Sigmoid colon (tissue), 7 donors: ENCODE data around the gene VWA2. TPM values are rescaled to one million over a fixed set of nuclear protein-coding genes. Genes with fewer than 3 reads are reported as not detected.

Source experiments
- DNase-seq: peaks from one replicate; pipeline ENCODE4 v3.0.0-alpha.2; 2019
- H3K27ac ChIP-seq, 4 donors: fragments of 200-600 bp; sonication (generic); one replicate each; pipeline ENCODE4 v1.5.1; 2016 to 2019; ENCODE audit warnings: mild to moderate bottlenecking in 1 of 4
- H3K27me3 ChIP-seq, 3 donors: fragments of 200-600 bp; sonication (generic); one replicate each; pipeline ENCODE4 v1.5.1; 2019; ENCODE audit warnings: mild to moderate bottlenecking in 1 of 3
- H3K36me3 ChIP-seq, 4 donors: fragments of 200-600 bp; sonication (generic); one replicate each; pipeline ENCODE4 v1.5.1; 2016 to 2019
- H3K4me1 ChIP-seq, 4 donors: fragments of 200-600 bp; sonication (generic); one replicate each; pipeline ENCODE4 v1.5.1; 2017 to 2019
- H3K4me3 ChIP-seq, 4 donors: fragments of 200-600 bp; sonication (generic); one replicate each; pipeline ENCODE4 v1.5.1; 2017 to 2019; ENCODE audit warnings: mild to moderate bottlenecking in 2 of 4, moderate library complexity in 1 of 4
- H3K9me3 ChIP-seq, 4 donors: fragments of 200-600 bp in 3 of 4; sonication (generic) in 3 of 4; one replicate each; pipeline versions ENCODE4 v1.5.1 to v1.6.1; 2013 to 2019
- EP300 ChIP-seq, 4 donors: sonication (generic); formaldehyde crosslinking; IDR thresholded peaks; one replicate each; pipeline ENCODE4 v1.6.1; 2017; ENCODE audit warnings: antibody characterized with exemption in 4 of 4
- POLR2A ChIP-seq, 2 donors: fragments of 450-650 bp; IDR thresholded peaks; one replicate each; pipeline ENCODE4 v1.6.1; 2016; ENCODE audit warnings: antibody characterized with exemption in 2 of 2, mild to moderate bottlenecking in 2 of 2, moderate library complexity in 2 of 2
- POLR2AphosphoS5 ChIP-seq, 4 donors: sonication (generic); formaldehyde crosslinking; IDR thresholded peaks; one replicate each; pipeline ENCODE4 v1.6.1; 2017; ENCODE audit warnings: antibody characterized with exemption in 4 of 4
- WGBS, 2 donors: extraction: QIAGEN DNeasy Blood & Tissue Kit; methylation state at CpG; one replicate each; pipeline ENCODE4 v1.1.7; 2013; 5-methylcytosine and 5-hydroxymethylcytosine counted together
- intact Hi-C: fragments of 100-400 bp; cut with DNase I; formaldehyde crosslinking; loops from one replicate; pipeline ENCODE4 v1.15.1; 2023
- polyA plus RNA-seq, 3 donors: library from polyadenylated mRNA; stranded (reverse); fragments of 200-250 nt; gene quantifications; one replicate each; pipeline ENCODE4 v1.2.3, GENCODE V29; 2013
- total RNA-seq, 4 donors: library from RNA; depleted of rRNA; stranded (reverse); fragments of >200 nt; gene quantifications; one replicate each; pipeline ENCODE4 v1.1.0, GENCODE V29; 2016
- TF ChIP-seq, protein P1 (sequence below), 4 experiments: fragments of 450-650 bp in 3 of 4; fragments of 200-600 bp in 1 of 4; IDR thresholded peaks; one replicate each; pipeline ENCODE4 v1.5.1; 2016 to 2019; ENCODE audit warnings: antibody characterized with exemption in 4 of 4, mild to moderate bottlenecking in 3 of 4, moderate library complexity in 2 of 4
- donor health status: healthy with polysubstance abuse.
- donor health status: Bipolar disorder and iron deficiency.
- donor health status: healthy.

The VWA2 gene
- total and polyA plus RNA-seq, 7 donors = 0.23 to 1.3 (median 0.46) TPM; not detected in 3

DNA sequence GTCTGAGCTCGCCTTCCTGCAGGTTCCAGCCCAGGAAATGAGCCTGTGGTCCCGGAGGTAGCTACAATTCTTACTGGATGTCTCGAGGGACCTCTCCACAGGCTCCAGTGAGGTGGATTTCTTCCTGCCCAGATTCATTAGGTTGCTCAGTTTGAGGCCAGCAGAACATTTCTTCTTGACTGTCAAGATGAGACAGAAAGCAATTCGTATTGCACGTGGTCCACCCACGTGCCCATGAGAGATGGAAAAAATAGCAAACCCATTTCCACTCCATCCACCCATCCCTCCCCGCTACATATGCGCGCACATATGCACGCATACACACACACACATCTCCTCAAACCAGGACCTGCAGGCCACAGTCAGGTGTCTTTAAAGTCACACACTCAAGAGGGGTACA is 68.7 kb downstream of the VWA2 start:
- Histone ChIP-seq H3K36me3 (no peaks in the 10 kb centered on the region), H3K27me3 (no peaks in the 10 kb centered on the region), H3K9me3 (no peaks in the 10 kb centered on the region), H3K4me3 (no peak overlapping the region), H3K4me1 (peaks cover 0 to 17% (median 11%) of the 10 kb centered on the region in 4 donors), H3K27ac (no peak overlapping the region)
- intact Hi-C loops = no loop called here
- TF ChIP-seq, protein P1, sequence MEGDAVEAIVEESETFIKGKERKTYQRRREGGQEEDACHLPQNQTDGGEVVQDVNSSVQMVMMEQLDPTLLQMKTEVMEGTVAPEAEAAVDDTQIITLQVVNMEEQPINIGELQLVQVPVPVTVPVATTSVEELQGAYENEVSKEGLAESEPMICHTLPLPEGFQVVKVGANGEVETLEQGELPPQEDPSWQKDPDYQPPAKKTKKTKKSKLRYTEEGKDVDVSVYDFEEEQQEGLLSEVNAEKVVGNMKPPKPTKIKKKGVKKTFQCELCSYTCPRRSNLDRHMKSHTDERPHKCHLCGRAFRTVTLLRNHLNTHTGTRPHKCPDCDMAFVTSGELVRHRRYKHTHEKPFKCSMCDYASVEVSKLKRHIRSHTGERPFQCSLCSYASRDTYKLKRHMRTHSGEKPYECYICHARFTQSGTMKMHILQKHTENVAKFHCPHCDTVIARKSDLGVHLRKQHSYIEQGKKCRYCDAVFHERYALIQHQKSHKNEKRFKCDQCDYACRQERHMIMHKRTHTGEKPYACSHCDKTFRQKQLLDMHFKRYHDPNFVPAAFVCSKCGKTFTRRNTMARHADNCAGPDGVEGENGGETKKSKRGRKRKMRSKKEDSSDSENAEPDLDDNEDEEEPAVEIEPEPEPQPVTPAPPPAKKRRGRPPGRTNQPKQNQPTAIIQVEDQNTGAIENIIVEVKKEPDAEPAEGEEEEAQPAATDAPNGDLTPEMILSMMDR (IDR thresholded peaks at IDR 0.05) = no peak
- TF ChIP-seq POLR2A (IDR thresholded peaks at IDR 0.05) = no peak
- peak; percentile 26 for DNase-seq
- 79 to 88% methylated on average over 10 of the region's 10 CpGs for WGBS, 2 donors

DNA sequence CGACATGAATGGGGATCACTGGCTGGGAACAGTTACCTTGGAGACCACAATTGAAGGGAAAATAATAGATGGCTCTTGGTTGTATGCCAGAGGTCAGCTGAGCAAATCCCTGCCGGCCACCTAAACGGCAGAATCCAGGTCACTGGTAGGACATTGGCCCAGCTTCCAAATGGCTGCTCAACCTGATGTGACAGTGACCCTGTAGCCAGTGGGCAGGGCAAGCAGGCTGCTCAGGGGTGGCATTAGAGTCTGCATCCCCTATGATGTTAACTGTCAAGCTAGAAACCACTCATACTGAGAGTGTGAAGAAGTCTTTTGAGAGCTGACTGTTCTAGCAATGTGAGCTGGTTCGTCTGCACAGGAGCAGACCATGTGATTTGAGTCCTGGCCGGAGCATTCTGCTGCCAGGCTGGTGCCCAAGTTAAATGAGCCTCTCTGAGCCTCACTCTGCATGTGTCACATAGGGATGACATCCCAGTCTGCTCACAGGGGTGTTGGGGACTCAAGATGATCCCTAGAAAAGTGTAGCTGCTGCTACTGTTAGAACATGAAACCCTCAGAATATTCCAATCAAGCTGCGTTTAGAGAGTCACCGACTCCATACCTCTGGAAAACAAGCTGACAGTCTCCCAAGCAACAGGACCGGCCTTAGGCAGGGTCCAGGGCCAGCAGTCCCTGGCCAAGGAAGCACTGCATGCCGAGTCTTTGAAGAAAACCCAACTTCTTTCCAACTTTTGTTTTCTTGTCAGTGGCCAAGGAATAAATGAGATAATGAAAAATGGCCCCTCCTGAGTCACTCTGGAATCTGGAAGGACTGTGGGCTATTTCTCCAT is 69.7 kb downstream of the VWA2 start:
- H3K4me3 ChIP-seq = no peak overlapping the region
- H3K27ac ChIP-seq = no peak overlapping the region
- no peaks in the 10 kb centered on the region for H3K9me3 ChIP-seq
- intact Hi-C loops = no loop called here
- DNase-seq = peak; percentile 49
- 83 to 85% methylated on average over 9 of the region's 9 CpGs for WGBS, 2 donors
- H3K4me1 ChIP-seq = peaks cover 0 to 14% (median 11%) of the 10 kb centered on the region in 4 donors
- H3K27me3 ChIP-seq = no peaks in the 10 kb centered on the region
- no peak for TF ChIP-seq POLR2A (IDR thresholded peaks at IDR 0.05)
- TF ChIP-seq POLR2AphosphoS5 (IDR thresholded peaks at IDR 0.05) = no peak
- no peak for TF ChIP-seq EP300 (IDR thresholded peaks at IDR 0.05)
- TF ChIP-seq, protein P1 (IDR thresholded peaks at IDR 0.05) = no peak
- H3K36me3 ChIP-seq = no peaks in the 10 kb centered on the region

DNA sequence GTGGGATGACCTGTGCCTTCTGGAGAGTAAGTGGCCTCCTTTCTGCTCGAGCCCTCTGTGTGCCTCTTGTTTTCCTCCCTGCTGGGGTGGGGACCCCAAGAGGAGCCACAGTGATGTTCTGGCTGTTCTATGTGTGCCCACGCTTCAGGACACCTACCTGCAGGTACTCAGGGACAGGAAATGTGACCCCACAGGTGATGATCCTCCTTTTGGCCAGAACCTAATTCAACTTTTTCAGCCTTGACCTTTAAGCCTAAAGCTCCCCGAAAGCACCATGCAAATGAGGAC is 70.3 kb downstream of the VWA2 start:
- intact Hi-C loops = no loop called here
- Histone ChIP-seq H3K27me3 (no peaks in the 10 kb centered on the region), H3K9me3 (no peaks in the 10 kb centered on the region), H3K4me3 (no peak overlapping the region), H3K27ac (no peak overlapping the region), H3K4me1 (peaks cover 0 to 8% (median 8%) of the 10 kb centered on the region in 4 donors), H3K36me3 (no peaks in the 10 kb centered on the region)
- no peak for TF ChIP-seq POLR2AphosphoS5 (IDR thresholded peaks at IDR 0.05)
- no peak for TF ChIP-seq EP300 (IDR thresholded peaks at IDR 0.05)
- TF ChIP-seq POLR2A (IDR thresholded peaks at IDR 0.05) = no peak
- TF ChIP-seq, protein P1 (IDR thresholded peaks at IDR 0.05) = no peak
- WGBS, 2 donors = 81 to 85% methylated on average over 3 of the region's 3 CpGs
- DNase-seq = no peak

DNA sequence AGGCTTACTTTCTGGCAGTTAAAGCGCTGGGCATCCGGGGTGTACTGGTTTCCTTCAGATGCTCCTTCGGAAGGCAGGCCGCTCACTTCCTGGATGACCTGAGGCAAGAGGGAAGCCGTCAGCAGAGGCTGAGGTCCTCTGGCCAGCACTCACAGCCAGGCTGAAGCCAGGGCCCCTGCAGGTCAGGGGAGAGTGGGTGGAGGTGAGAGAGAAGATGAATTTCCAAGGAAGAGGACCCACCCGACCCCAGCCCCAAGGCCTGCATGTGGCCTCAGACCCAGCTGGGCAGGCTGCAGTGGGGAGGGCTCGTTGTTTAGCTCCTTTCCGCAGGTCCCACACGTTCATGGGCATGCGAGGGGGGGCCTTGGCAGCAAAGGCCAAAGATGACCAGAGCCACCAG is 71.3 kb downstream of the VWA2 start:
- no peaks in the 10 kb centered on the region for H3K27me3 ChIP-seq
- intact Hi-C loops = no loop called here
- DNase-seq = peak; percentile 60
- no peaks in the 10 kb centered on the region for H3K4me1 ChIP-seq
- no peak for TF ChIP-seq POLR2A (IDR thresholded peaks at IDR 0.05)
- TF ChIP-seq, protein P1 (IDR thresholded peaks at IDR 0.05) = no peak
- TF ChIP-seq EP300 (IDR thresholded peaks at IDR 0.05) = no peak
- no peaks in the 10 kb centered on the region for H3K36me3 ChIP-seq
- 90 to 91% methylated on average over 10 of the region's 10 CpGs for WGBS, 2 donors
- no peaks in the 10 kb centered on the region for H3K9me3 ChIP-seq
- no peak overlapping the region for H3K27ac ChIP-seq
- H3K4me3 ChIP-seq = no peak overlapping the region

DNA sequence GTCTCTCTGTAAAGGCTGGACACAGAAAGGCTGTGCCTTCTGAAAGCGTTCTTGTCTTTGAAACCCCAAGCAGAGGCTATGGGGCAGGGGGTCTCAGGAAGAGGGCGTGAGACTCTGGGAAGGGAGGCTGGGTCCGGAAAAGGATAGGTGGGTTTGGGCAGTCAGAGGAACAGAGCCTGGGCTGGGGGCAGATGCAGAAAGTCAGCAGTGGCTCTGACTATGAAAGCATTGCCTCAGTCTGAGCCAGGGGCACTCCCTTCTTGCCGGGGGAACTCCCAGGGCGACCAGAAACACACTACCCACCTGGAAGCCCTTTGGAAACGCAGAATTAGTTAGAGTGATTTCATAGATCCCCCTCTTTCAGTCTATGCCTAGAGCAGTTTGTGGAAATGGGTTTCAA is 72.0 kb downstream of the VWA2 start:
- intact Hi-C loops = no loop called here
- 78 to 93% methylated on average over 6 of the region's 6 CpGs for WGBS, 2 donors
- no peaks in the 10 kb centered on the region for H3K36me3 ChIP-seq
- H3K9me3 ChIP-seq = no peaks in the 10 kb centered on the region
- H3K4me3 ChIP-seq = no peak overlapping the region
- TF ChIP-seq POLR2AphosphoS5 (IDR thresholded peaks at IDR 0.05) (no peak), POLR2A (IDR thresholded peaks at IDR 0.05) (no peak)
- TF ChIP-seq, protein P1 (IDR thresholded peaks at IDR 0.05) = no peak
- H3K27me3 ChIP-seq = no peaks in the 10 kb centered on the region
- no peaks in the 10 kb centered on the region for H3K4me1 ChIP-seq
- DNase-seq = peak; percentile 48
- H3K27ac ChIP-seq = no peak overlapping the region
